Stomach (tissue), 9 donors: Measurements from ENCODE around the gene GLP2R. TPM values are rescaled to one million over a fixed set of nuclear protein-coding genes. Genes with fewer than 3 reads are reported as not detected.

ENCODE experiments used
- DNase-seq, 2 donors: peaks; one replicate each; pipeline versions ENCODE4 v3.0.0 to v3.0.0-alpha.2; 2013 to 2019
- H3K27ac ChIP-seq, 5 donors: fragments of 200-600 bp in 4 of 5; sonication (generic) in 4 of 5; one replicate each; pipeline ENCODE4 v1.5.1; 2013 to 2019; ENCODE audit warnings: mild to moderate bottlenecking in 1 of 5, moderate library complexity in 1 of 5
- H3K27me3 ChIP-seq, 3 donors: fragments of 200-600 bp; sonication (generic); one replicate each; pipeline ENCODE4 v1.5.1; 2017 to 2019; ENCODE audit warnings: mixed run types in 1 of 3
- H3K36me3 ChIP-seq, 4 donors: fragments of 200-600 bp; sonication (generic); 1 replicate in 3 of 4; 2 replicates in 1 of 4; pipeline ENCODE4 v1.5.1; 2016 to 2019
- H3K4me1 ChIP-seq, 4 donors: fragments of 200-600 bp; sonication (generic); one replicate each; pipeline ENCODE4 v1.5.1; 2016 to 2019
- H3K4me3 ChIP-seq, 4 donors: fragments of 200-600 bp; sonication (generic) in 3 of 4; one replicate each; pipeline ENCODE4 v1.5.1; 2016 to 2019; ENCODE audit warnings: mild to moderate bottlenecking in 1 of 4
- H3K9me3 ChIP-seq, 4 donors: fragments of 200-600 bp; sonication (generic); one replicate each; pipeline ENCODE4 v1.5.1; 2016 to 2019
- EP300 ChIP-seq: sonication (generic); formaldehyde crosslinking; IDR thresholded peaks from one replicate; pipeline ENCODE4 v1.6.1; 2017; ENCODE audit warnings: antibody characterized with exemption
- POLR2A ChIP-seq, 4 donors: fragments of 450-650 bp; IDR thresholded peaks; one replicate each; pipeline ENCODE4 v1.6.1; 2016; ENCODE audit warnings: antibody characterized with exemption in 4 of 4, control low read depth in 2 of 4, mild to moderate bottlenecking in 1 of 4, moderate library complexity in 1 of 4
- POLR2AphosphoS5 ChIP-seq, 3 donors: sonication (generic); formaldehyde crosslinking; IDR thresholded peaks; one replicate each; pipeline ENCODE4 v1.6.1; 2016; ENCODE audit warnings: antibody characterized with exemption in 3 of 3
- WGBS, 5 donors: extraction: QIAGEN DNeasy Blood & Tissue Kit in 3 of 5; methylation state at CpG; one replicate each; pipeline versions ENCODE4 v1.1.5 to v1.1.7; 2013 to 2018; 5-methylcytosine and 5-hydroxymethylcytosine counted together
- intact Hi-C: fragments of 100-400 bp; cut with DNase I; formaldehyde crosslinking; loops from one replicate; pipeline ENCODE4 v1.15.1; 2023; ENCODE audit warnings: low total_unique reads
- polyA plus RNA-seq, 3 donors: library from polyadenylated mRNA; stranded (reverse); fragments of 200-250 nt; gene quantifications; one replicate each; pipeline ENCODE4 v1.2.3, GENCODE V29; 2013
- total RNA-seq, 5 donors: library from RNA; depleted of rRNA; stranded (reverse); fragments of >200 nt; gene quantifications; one replicate each; pipeline versions ENCODE4 v1.1.0 to v1.2.3, GENCODE V29; 2014 to 2016
- TF ChIP-seq, protein P1 (sequence below), 7 experiments: fragments of 450-650 bp in 4 of 7; fragments of 200-600 bp in 3 of 7; sonication (generic) in 3 of 7; IDR thresholded peaks; one replicate each; pipeline ENCODE4 v1.5.1; 2016 to 2019; ENCODE audit warnings: antibody characterized with exemption in 7 of 7, control low read depth in 2 of 7, mild to moderate bottlenecking in 1 of 7
- donor health status: healthy with polysubstance abuse.
- donor health status: Bipolar disorder and iron deficiency.
- donor health status: healthy.

GLP2R gene
- total and polyA plus RNA-seq, 8 donors: 0.40 to 15.4 (median 5.8) TPM

GRCh38 chr17:9820448-9820847, 5.3 kb upstream of the GLP2R start:
- TF ChIP-seq POLR2AphosphoS5 (IDR thresholded peaks at IDR 0.05) (no peak), POLR2A (IDR thresholded peaks at IDR 0.05) (no peak), EP300 (no peak)
- TF ChIP-seq, protein P1, sequence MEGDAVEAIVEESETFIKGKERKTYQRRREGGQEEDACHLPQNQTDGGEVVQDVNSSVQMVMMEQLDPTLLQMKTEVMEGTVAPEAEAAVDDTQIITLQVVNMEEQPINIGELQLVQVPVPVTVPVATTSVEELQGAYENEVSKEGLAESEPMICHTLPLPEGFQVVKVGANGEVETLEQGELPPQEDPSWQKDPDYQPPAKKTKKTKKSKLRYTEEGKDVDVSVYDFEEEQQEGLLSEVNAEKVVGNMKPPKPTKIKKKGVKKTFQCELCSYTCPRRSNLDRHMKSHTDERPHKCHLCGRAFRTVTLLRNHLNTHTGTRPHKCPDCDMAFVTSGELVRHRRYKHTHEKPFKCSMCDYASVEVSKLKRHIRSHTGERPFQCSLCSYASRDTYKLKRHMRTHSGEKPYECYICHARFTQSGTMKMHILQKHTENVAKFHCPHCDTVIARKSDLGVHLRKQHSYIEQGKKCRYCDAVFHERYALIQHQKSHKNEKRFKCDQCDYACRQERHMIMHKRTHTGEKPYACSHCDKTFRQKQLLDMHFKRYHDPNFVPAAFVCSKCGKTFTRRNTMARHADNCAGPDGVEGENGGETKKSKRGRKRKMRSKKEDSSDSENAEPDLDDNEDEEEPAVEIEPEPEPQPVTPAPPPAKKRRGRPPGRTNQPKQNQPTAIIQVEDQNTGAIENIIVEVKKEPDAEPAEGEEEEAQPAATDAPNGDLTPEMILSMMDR (IDR thresholded peaks at IDR 0.05): no peak
- no peaks in the 10 kb centered on the region for H3K9me3 ChIP-seq
- intact Hi-C loops: no loop called here
- no peaks in the 10 kb centered on the region for H3K36me3 ChIP-seq
- peaks cover 0 to 3% (median 0%) of the 10 kb centered on the region in 4 donors for H3K4me1 ChIP-seq
- DNase-seq: no peak
- peaks cover 0 to 16% (median 0%) of the 10 kb centered on the region in 3 donors for H3K27me3 ChIP-seq
- no peak overlapping the region for H3K4me3 ChIP-seq
- 56 to 87% (median 66%) methylated on average over 3 of the region's 3 CpGs for WGBS, 5 donors
- H3K27ac ChIP-seq: no peak overlapping the region

- Histone ChIP-seq H3K9me3 (no peaks in the 10 kb centered on the region), H3K36me3 (no peaks in the 10 kb centered on the region), H3K27ac (no peak within 1 kb of the TSS), H3K4me1 (peaks cover 0 to 8% (median 0%) of the 10 kb centered on the region in 4 donors), H3K27me3 (peaks cover 0 to 22% (median 0%) of the 10 kb centered on the region in 3 donors), H3K4me3 (no peak within 1 kb of the TSS)
- 66 to 71% (median 69%) methylated on average over 13 to 15 of the region's 15 CpGs for WGBS, 5 donors
- DNase-seq: no peak
- no peak for TF ChIP-seq EP300
- no peak for TF ChIP-seq POLR2A (IDR thresholded peaks at IDR 0.05)
- TF ChIP-seq, protein P1 (IDR thresholded peaks at IDR 0.05): no peak
- TF ChIP-seq POLR2AphosphoS5 (IDR thresholded peaks at IDR 0.05): no peak
- intact Hi-C loops: no loop called here
These were observed 3.8 kb upstream of the GLP2R start, which contains the start of gene GSG1L2 for GRCh38 chr17:9821921-9822320. GSG1L2 (minus strand) TSS chr17:9822079; CDS start chr17:9822071, 8 bp downstream.

DNA sequence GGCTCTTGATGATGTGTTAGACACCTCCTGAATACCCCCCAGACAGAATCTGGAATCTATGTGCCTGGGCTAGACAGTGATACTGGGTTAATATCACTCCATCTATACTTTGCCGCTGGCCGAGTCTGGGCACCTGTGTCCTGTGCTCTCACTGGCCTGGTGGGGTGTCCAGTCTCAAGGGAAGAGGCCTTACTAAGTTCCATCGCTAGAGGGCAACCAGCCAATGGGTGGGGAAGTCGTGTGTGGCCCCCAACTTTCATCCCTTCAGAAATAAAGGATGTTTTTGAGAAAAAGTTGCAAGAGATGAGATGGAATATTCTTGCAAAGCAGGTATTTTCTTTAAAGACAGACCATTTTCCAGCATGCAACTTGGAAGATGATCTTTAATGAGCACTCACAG, 1.6 kb upstream of the GLP2R start:
- H3K27ac ChIP-seq: no peak overlapping the region
- H3K36me3 ChIP-seq: no peaks in the 10 kb centered on the region
- no peak for TF ChIP-seq POLR2A (IDR thresholded peaks at IDR 0.05)
- TF ChIP-seq, protein P1 (IDR thresholded peaks at IDR 0.05): no peak
- TF ChIP-seq EP300: no peak
- TF ChIP-seq POLR2AphosphoS5 (IDR thresholded peaks at IDR 0.05): no peak
- WGBS, 5 donors: 46 to 61% (median 57%) methylated on average over 4 of the region's 4 CpGs
- H3K4me3 ChIP-seq: no peak overlapping the region
- H3K27me3 ChIP-seq: peaks cover 0 to 22% (median 0%) of the 10 kb centered on the region in 3 donors
- H3K4me1 ChIP-seq: peaks cover 0 to 21% (median 6%) of the 10 kb centered on the region in 4 donors
- intact Hi-C loops: no loop called here
- no peaks in the 10 kb centered on the region for H3K9me3 ChIP-seq
- no peak for DNase-seq

GRCh38 chr17:9824797-9825338, 856 bp upstream of the GLP2R start:
- DNase-seq: no peak
- no peaks in the 10 kb centered on the region for H3K9me3 ChIP-seq
- H3K27ac ChIP-seq: no peak overlapping the region
- intact Hi-C loops: no loop called here
- no peak overlapping the region for H3K4me3 ChIP-seq
- H3K4me1 ChIP-seq: peaks cover 0 to 23% (median 6%) of the 10 kb centered on the region in 4 donors
- no peaks in the 10 kb centered on the region for H3K36me3 ChIP-seq
- TF ChIP-seq POLR2AphosphoS5 (IDR thresholded peaks at IDR 0.05) (no peak), POLR2A (IDR thresholded peaks at IDR 0.05) (no peak), EP300 (no peak)
- TF ChIP-seq, protein P1 (IDR thresholded peaks at IDR 0.05): no peak
- 75 to 80% (median 78%) methylated on average over 8 of the region's 8 CpGs for WGBS, 5 donors
- H3K27me3 ChIP-seq: peaks cover 0 to 22% (median 0%) of the 10 kb centered on the region in 3 donors
